Panc1 (cell line): ENCODE measurements around the gene RNU2-63P. TPM values are rescaled to one million over a fixed set of nuclear protein-coding genes. Genes with fewer than 3 reads are reported as not detected.

Experiments used
- ATAC-seq: fragments of 200-7000 bp; cut with Tn5 transposase; 2 replicates; pipeline ENCODE4 v1.9.1; 2020; ENCODE audit warnings: mild to moderate bottlenecking, moderate library complexity
- BruUV-seq: library from RNA; stranded (reverse); fragments of 400-500 nt; replicated peaks from 2 replicates; lab custom pipeline; 2021; lab: Mats Ljungman, UMichigan
- CTCF ChIA-PET: fragments of 300-600 bp; sonication (Branson Sonifier 250); formaldehyde crosslinking; loops from one replicate; lab custom pipeline; 2022; ENCODE audit warnings: antibody characterized with exemption; lab: Charles Lee
- POLR2A ChIA-PET: fragments of 300-600 bp; sonication (Branson Sonifier 250); formaldehyde crosslinking; loops from one replicate; lab custom pipeline; 2022; ENCODE audit warnings: antibody characterized with exemption; lab: Charles Lee
- DNase-seq: peaks from one replicate; pipeline ENCODE4 v3.0.0-alpha.2; 2010; ENCODE audit warnings: low read depth, low spot score
- H3K27ac ChIP-seq: 2 replicates; pipeline ENCODE4 v1.5.1; 2011; ENCODE audit warnings: mild to moderate bottlenecking, low read length, inconsistent platforms
- H3K27me3 ChIP-seq: fragments of 200-500 bp; sonication (Bioruptor generic); 2 replicates; pipeline ENCODE4 v1.6.0; 2014; ENCODE audit warnings: low read length, inconsistent platforms; ENCODE audit not compliant: control insufficient read depth, insufficient read depth
- H3K36me3 ChIP-seq: fragments of 200-500 bp; sonication (Bioruptor generic); 2 replicates; pipeline ENCODE4 v1.5.1; 2014; ENCODE audit warnings: inconsistent platforms, mild to moderate bottlenecking, low read length, moderate library complexity; ENCODE audit not compliant: control insufficient read depth, insufficient read depth
- H3K4me1 ChIP-seq: 2 replicates; pipeline ENCODE4 v1.5.1; 2011; ENCODE audit warnings: inconsistent platforms, mild to moderate bottlenecking, low read length, moderate library complexity; ENCODE audit not compliant: control insufficient read depth, insufficient read depth
- H3K4me3 ChIP-seq, 2 experiments: 2 replicates each; pipeline ENCODE4 v1.5.1; 2011 to 2012; ENCODE audit warnings: low read depth in 2 of 2, low read length in 2 of 2, mild to moderate bottlenecking in 2 of 2, inconsistent platforms in 1 of 2, moderate library complexity in 1 of 2
- H3K9me3 ChIP-seq: fragments of 200-500 bp; sonication (Bioruptor generic); 2 replicates; pipeline ENCODE4 v1.5.1; 2014; ENCODE audit warnings: low read depth, mild to moderate bottlenecking, inconsistent platforms, low read length, moderate library complexity; ENCODE audit not compliant: control insufficient read depth, insufficient read depth
- CTCF ChIP-seq: fragments of 450-650 bp; IDR thresholded peaks from 2 replicates; pipeline ENCODE4 v1.5.1; 2017; ENCODE audit warnings: mild to moderate bottlenecking
- POLR2AphosphoS5 ChIP-seq: IDR thresholded peaks from 2 replicates; pipeline ENCODE4 v1.6.1; 2012; ENCODE audit warnings: mild to moderate bottlenecking, low read depth, low read length, moderate library complexity
- REST ChIP-seq, 2 experiments: IDR thresholded peaks; 2 replicates each; pipeline ENCODE4 v1.6.1; 2011 to 2012; ENCODE audit warnings: low read depth in 2 of 2, control low read depth in 1 of 2, low read length in 1 of 2, mild to moderate bottlenecking in 1 of 2, moderate library complexity in 1 of 2; ENCODE audit not compliant: insufficient read depth in 1 of 2
- SIN3A ChIP-seq: IDR thresholded peaks from 2 replicates; pipeline ENCODE4 v1.6.1; 2012; ENCODE audit warnings: low read depth, mild to moderate bottlenecking, low read length, moderate library complexity, borderline replicate concordance; ENCODE audit not compliant: insufficient read depth
- TCF7L2 ChIP-seq: IDR thresholded peaks from 2 replicates; pipeline ENCODE4 v1.6.1; 2011; ENCODE audit warnings: mild to moderate bottlenecking, low read depth, low read length, inconsistent platforms
- in situ Hi-C: cut with HindIII; loops from 2 replicates; pipeline ENCODE4 v1.10.0; 2016; ENCODE audit warnings: low sequenced_read_pairs, low pct_unique_long_range_greater_than_20kb
- intact Hi-C: fragments of 100-400 bp; cut with micrococcal nuclease; formaldehyde crosslinking; loops from one replicate; pipeline ENCODE4 v1.10.0; 2022; ENCODE audit not compliant: unreplicated experiment
- total RNA-seq: library from RNA; stranded (reverse); gene quantifications from one replicate; pipeline ENCODE4 v1.2.1, GENCODE V29; 2021; ENCODE audit not compliant: unreplicated experiment

Gene RNU2-63P
- total RNA-seq, 1 experiment from 2014 or later, result 14.0 TPM

- POLR2A ChIA-PET, result no interaction called here
- BruUV-seq, result no TSS peak
- intact Hi-C loops, result no loop called here
Measured at GRCh38 chr2:88028931-88029330, 12.6 kb upstream of the RNU2-63P start.

GRCh38 chr2:88027697-88028389 is 11.5 kb upstream of the RNU2-63P start:
- Histone ChIP-seq H3K4me3 (no peak overlapping the region), H3K27me3 (no peaks in the 10 kb centered on the region), H3K9me3 (no peaks in the 10 kb centered on the region), H3K27ac (no peak overlapping the region), H3K36me3 (no peaks in the 10 kb centered on the region), H3K4me1 (no peaks in the 10 kb centered on the region)
- ChIA-PET CTCF (no interaction called here), POLR2A (no interaction called here)
- intact Hi-C loops (no loop called here), in situ Hi-C loops (no loop called here)
- DNase-seq, result no peak
- BruUV-seq, result TSS peak; percentile 52
- ATAC-seq, result no peak
- TF ChIP-seq TCF7L2 (no peak), POLR2AphosphoS5 (no peak), REST (IDR thresholded peaks at IDR 0.05; ENCODE audit: insufficient read depth in 1 of 2, low read depth in 2 of 2, low read length in 1 of 2) (no peak), SIN3A (no peak), CTCF (no peak)

More at GRCh38 chr2:88028931-88029330, 12.6 kb upstream of the RNU2-63P start:
- H3K27ac ChIP-seq, result no peak overlapping the region
- in situ Hi-C loops, result no loop called here
- CTCF ChIA-PET, result no interaction called here
- H3K36me3 ChIP-seq, result no peaks in the 10 kb centered on the region
- no peaks in the 10 kb centered on the region for H3K27me3 ChIP-seq
- H3K9me3 ChIP-seq, result no peaks in the 10 kb centered on the region
- no peak for TF ChIP-seq POLR2AphosphoS5
- TF ChIP-seq CTCF, result no peak
- no peak for TF ChIP-seq REST (IDR thresholded peaks at IDR 0.05; ENCODE audit: insufficient read depth in 1 of 2, low read depth in 2 of 2, low read length in 1 of 2)
- no peak for TF ChIP-seq TCF7L2
- no peak for TF ChIP-seq SIN3A
- no peaks in the 10 kb centered on the region for H3K4me1 ChIP-seq
- ATAC-seq, result no peak
- H3K4me3 ChIP-seq, result no peak overlapping the region
- DNase-seq, result no peak
